HCT116 (cell line): ENCODE data around the gene EIF2S3. TPM values are rescaled to one million over a fixed set of nuclear protein-coding genes. Genes with fewer than 3 reads are reported as not detected.

Experiments used
- ATAC-seq: fragments of 200-7000 bp; cut with Tn5 transposase; 2 replicates; pipeline ENCODE4 v1.9.1; 2020; ENCODE audit warnings: mild to moderate bottlenecking, moderate library complexity
- BruUV-seq: library from RNA; stranded (reverse); fragments of 400-500 nt; replicated peaks from 2 replicates; lab custom pipeline; 2021; lab: Mats Ljungman, UMichigan
- CTCF ChIA-PET: fragments of 300-600 bp; sonication (Branson Sonifier 250); formaldehyde crosslinking; loops from one replicate; lab custom pipeline; 2021; ENCODE audit warnings: antibody characterized with exemption; lab: Charles Lee
- POLR2A ChIA-PET: fragments of 300-600, 350-600 bp; sonication (Branson Sonifier 250); formaldehyde crosslinking; loops from one replicate; lab custom pipeline; 2021; ENCODE audit warnings: antibody characterized with exemption; lab: Charles Lee
- RAD21 ChIA-PET, 2 experiments: fragments of 300-600 bp; sonication (Branson Sonifier 250); formaldehyde crosslinking; loops; one replicate each; lab custom pipeline; 2023; ENCODE audit warnings: low total read pairs in 2 of 2; ENCODE audit not compliant: uncharacterized antibody in 2 of 2, unreplicated experiment in 2 of 2, low non-redundant PET in 1 of 2; lab: Charles Lee
- DNase-seq: peaks from one replicate; pipeline ENCODE4 v3.0.0-alpha.2; 2010; ENCODE audit warnings: low read depth, low spot score
- H2AFZ ChIP-seq: fragments of 200-600 bp; shearing (Covaris generic), sonication (generic); 2 replicates; pipeline ENCODE4 v1.6.1; 2017; ENCODE audit warnings: low read depth, mixed run types, mixed read lengths, antibody characterized with exemption, low read length; ENCODE audit not compliant: poor library complexity, severe bottlenecking
- H3K27ac ChIP-seq: 2 replicates; pipeline ENCODE4 v1.5.1; 2012; ENCODE audit warnings: low read depth, low read length
- H3K27me3 ChIP-seq: fragments of 200-600 bp; sonication (generic); 2 replicates; pipeline ENCODE4 v1.6.1; 2016; ENCODE audit warnings: mixed run types, low read length, mixed read lengths; ENCODE audit not compliant: insufficient read depth
- H3K36me3 ChIP-seq, 2 experiments: fragments of 200-500 bp in 1 of 2; fragments of 200-600 bp in 1 of 2; sonication (Bioruptor generic) in 1 of 2; sonication (generic) in 1 of 2; 2 replicates each; pipeline versions ENCODE4 v1.5.1 to v1.6.1; 2014 to 2016; ENCODE audit warnings: low read length in 2 of 2, inconsistent platforms in 1 of 2, mixed read lengths in 1 of 2, mixed run types in 1 of 2; ENCODE audit not compliant: insufficient read depth in 2 of 2, control insufficient read depth in 1 of 2
- H3K4me1 ChIP-seq, 2 experiments: fragments of 200-600 bp in 1 of 2; sonication (generic) in 1 of 2; 2 replicates each; pipeline versions ENCODE4 v1.5.1 to v1.6.1; 2012 to 2017; ENCODE audit warnings: low read length in 2 of 2, inconsistent platforms in 1 of 2, mild to moderate bottlenecking in 1 of 2, mixed read lengths in 1 of 2, mixed run types in 1 of 2, moderate library complexity in 1 of 2; ENCODE audit not compliant: insufficient read depth in 2 of 2, control insufficient read depth in 1 of 2
- H3K4me2 ChIP-seq: fragments of 200-600 bp; sonication (generic); 2 replicates; pipeline ENCODE4 v1.6.1; 2017; ENCODE audit warnings: mixed run types, low read length, mixed read lengths
- H3K4me3 ChIP-seq, 2 experiments: fragments of 200-600 bp in 1 of 2; sonication (generic) in 1 of 2; replicated peaks in 1 of 2; 2 replicates each; pipeline ENCODE4 v1.5.1; 2011 to 2016; ENCODE audit warnings: low read length in 2 of 2, control low read depth in 1 of 2, low read depth in 1 of 2, mild to moderate bottlenecking in 1 of 2, mixed read lengths in 1 of 2, mixed run types in 1 of 2
- H3K79me2 ChIP-seq: fragments of 200-600 bp; sonication (generic); 2 replicates; pipeline ENCODE4 v1.6.1; 2017; ENCODE audit warnings: mild to moderate bottlenecking, mixed run types, low read length, moderate library complexity, mixed read lengths; ENCODE audit not compliant: insufficient read depth
- H3K9ac ChIP-seq: fragments of 200-600 bp; sonication (generic); 2 replicates; pipeline ENCODE4 v1.6.1; 2016; ENCODE audit warnings: low read length, mixed read lengths
- H3K9me2 ChIP-seq: fragments of 200-600 bp; sonication (generic), shearing (Covaris generic); 2 replicates; pipeline ENCODE4 v1.6.1; 2017; ENCODE audit warnings: mixed run types, mild to moderate bottlenecking, moderate library complexity; ENCODE audit not compliant: insufficient read depth
- H3K9me3 ChIP-seq, 2 experiments: fragments of 200-500 bp in 1 of 2; fragments of 200-600 bp in 1 of 2; sonication (Bioruptor generic) in 1 of 2; sonication (generic) in 1 of 2; 2 replicates each; pipeline ENCODE4 v1.6.1; 2014 to 2017; ENCODE audit warnings: low read length in 2 of 2, mixed read lengths in 2 of 2, inconsistent platforms in 1 of 2, low read depth in 1 of 2, mild to moderate bottlenecking in 1 of 2, mixed run types in 1 of 2, moderate library complexity in 1 of 2; ENCODE audit not compliant: control insufficient read depth in 1 of 2, insufficient read depth in 1 of 2
- H4K20me1 ChIP-seq: fragments of 200-600 bp; sonication (generic), shearing (Covaris generic); 2 replicates; pipeline ENCODE4 v1.6.1; 2017; ENCODE audit warnings: mixed run types, mild to moderate bottlenecking, moderate library complexity; ENCODE audit not compliant: insufficient read depth
- ATF3 ChIP-seq: IDR thresholded peaks from 2 replicates; pipeline ENCODE4 v1.6.1; 2012
- CBX3 ChIP-seq: IDR thresholded peaks from 2 replicates; pipeline ENCODE4 v1.6.1; 2012; ENCODE audit warnings: low read depth
- CTCF ChIP-seq, 3 experiments: fragments of 200-600 bp in 1 of 3; sonication (generic) in 1 of 3; IDR thresholded peaks in 2 of 3; conservative IDR thresholded peaks in 1 of 3; 2 replicates each; pipeline ENCODE4 v1.5.1; 2012 to 2017; ENCODE audit warnings: low read depth in 2 of 3, low read length in 2 of 3, antibody characterized with exemption in 1 of 3, borderline replicate concordance in 1 of 3, control low read depth in 1 of 3, mild to moderate bottlenecking in 1 of 3, mixed read lengths in 1 of 3, mixed run types in 1 of 3, moderate library complexity in 1 of 3; ENCODE audit not compliant: insufficient read depth in 1 of 3
- ELF1 ChIP-seq: IDR thresholded peaks from 2 replicates; pipeline ENCODE4 v1.6.1; 2012; ENCODE audit warnings: low read depth, borderline replicate concordance
- EZH2phosphoT487 ChIP-seq: fragments of 200-600 bp; IDR thresholded peaks from 2 replicates; pipeline ENCODE4 v1.6.1; 2018; ENCODE audit warnings: antibody characterized with exemption, borderline replicate concordance
- FOSL1 ChIP-seq: IDR thresholded peaks from 2 replicates; pipeline ENCODE4 v1.6.1; 2012; ENCODE audit warnings: low read depth
- JUND ChIP-seq: IDR thresholded peaks from 2 replicates; pipeline ENCODE4 v1.6.1; 2012
- POLR2A ChIP-seq: IDR thresholded peaks from 2 replicates; pipeline ENCODE4 v1.7.0; 2011; ENCODE audit warnings: borderline replicate concordance; ENCODE audit not compliant: insufficient read depth, insufficient read length; ENCODE audit errors: extremely low read depth
- POLR2AphosphoS5 ChIP-seq: IDR thresholded peaks from 2 replicates; pipeline ENCODE4 v1.6.1; 2011; ENCODE audit warnings: mild to moderate bottlenecking, low read depth, low read length, moderate library complexity
- REST ChIP-seq: IDR thresholded peaks from 2 replicates; pipeline ENCODE4 v1.6.1; 2012; ENCODE audit warnings: low read depth
- SIN3A ChIP-seq: IDR thresholded peaks from 2 replicates; pipeline ENCODE4 v1.6.1; 2012; ENCODE audit warnings: low read depth
- SP1 ChIP-seq: IDR thresholded peaks from 2 replicates; pipeline ENCODE4 v1.6.1; 2012; ENCODE audit warnings: low read depth
- SRF ChIP-seq: IDR thresholded peaks from 2 replicates; pipeline ENCODE4 v1.6.1; 2012; ENCODE audit warnings: low read depth
- YY1 ChIP-seq: IDR thresholded peaks from 2 replicates; pipeline ENCODE4 v1.6.1; 2011; ENCODE audit warnings: low read length, low read depth, moderate library complexity, mild to moderate bottlenecking; ENCODE audit not compliant: insufficient replicate concordance; ENCODE audit errors: extremely low read depth
- ZBTB33 ChIP-seq: IDR thresholded peaks from 2 replicates; pipeline ENCODE4 v1.6.1; 2011; ENCODE audit warnings: mild to moderate bottlenecking, low read length, moderate library complexity; ENCODE audit not compliant: insufficient replicate concordance; ENCODE audit errors: extremely low read depth
- ZFX ChIP-seq: fragments of 450-650 bp; IDR thresholded peaks from 2 replicates; pipeline ENCODE4 v1.6.1; 2017
- ZNF274 ChIP-seq: fragments of 200-500 bp; sonication (Bioruptor generic); IDR thresholded peaks from 2 replicates; pipeline ENCODE4 v1.6.1; 2014; ENCODE audit warnings: mild to moderate bottlenecking, low read depth, low read length, inconsistent platforms
- intact Hi-C: fragments of 100-400 bp; cut with micrococcal nuclease; formaldehyde crosslinking; loops from 2 replicates; pipeline ENCODE4 v1.10.0; 2022
- total RNA-seq: library from RNA; stranded (reverse); gene quantifications from one replicate; pipeline ENCODE4 v1.2.1, GENCODE V29; 2021; ENCODE audit not compliant: unreplicated experiment

The EIF2S3 gene
- total RNA-seq, 1 experiment from 2014 or later = 273 TPM

DNA sequence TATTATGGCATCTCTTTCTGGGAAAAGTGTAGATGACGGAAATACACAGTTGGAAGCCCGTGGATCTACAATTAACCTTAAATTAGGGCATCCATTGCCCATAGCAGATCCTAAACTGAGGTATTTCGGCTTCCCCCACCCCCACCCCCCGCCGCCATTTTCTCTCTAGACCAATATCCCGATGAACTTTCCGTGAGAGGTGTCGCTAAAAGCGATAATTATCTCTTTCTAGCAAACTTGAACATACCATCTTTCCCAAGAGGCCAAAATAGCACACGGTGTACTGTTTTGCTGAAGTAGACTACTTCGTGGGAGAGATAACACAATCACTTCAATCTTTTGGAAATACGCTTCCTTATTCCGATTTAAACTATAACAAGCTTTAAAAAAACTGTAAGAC, 28.3 kb upstream of the EIF2S3 start:
- Histone ChIP-seq H3K27me3 (no peaks in the 10 kb centered on the region), H3K4me1 (peaks cover 0 to 15% of the 10 kb centered on the region in 2 experiments; a peak in 2 of 4 replicates), H3K27ac (peak overlapping the region; percentile 80; the same call in 1 of the 2 replicates), H2AFZ (no peak overlapping the region), H4K20me1 (no peaks in the 10 kb centered on the region), H3K9me2 (no peaks in the 10 kb centered on the region), H3K4me3 (peak overlapping the region; percentile 50 to 59; a peak in 3 of 4 replicates), H3K36me3 (no peaks in the 10 kb centered on the region; a peak in 1 of 4 replicates), H3K79me2 (peaks cover 34% of the 10 kb centered on the region), H3K9ac (peak overlapping the region; percentile 71), H3K9me3 (no peaks in the 10 kb centered on the region), H3K4me2 (peak overlapping the region; percentile 87)
- intact Hi-C loops = no loop called here
- ATAC-seq (no peak), DNase-seq (no peak)
- ChIA-PET CTCF (no interaction called here), RAD21 (no interaction called here), POLR2A (interaction anchor here (2.6 kb wide), 1 partner anchor 28 kb away, joined by 13 read pairs; the partner anchor contains the start of gene EIF2S3)
- no TSS peak for BruUV-seq
- TF ChIP-seq FOSL1 (no peak), ZFX (no peak), CTCF (IDR thresholded peaks at IDR 0.05 in 2 of 3, conservative IDR thresholded peaks at IDR 0.05 in 1 of 3; ENCODE audit: borderline replicate concordance in 1 of 3, insufficient read depth in 1 of 3, low read depth in 2 of 3, low read length in 2 of 3) (no peak), ZNF274 (no peak), POLR2A (no peak), ELF1 (no peak), SP1 (no peak), YY1 (no peak), EZH2phosphoT487 (no peak), ATF3 (no peak), CBX3 (no peak), POLR2AphosphoS5 (no peak), SRF (no peak), SIN3A (no peak), JUND (no peak), REST (no peak), ZBTB33 (no peak)
